ENCODE measurements around the gene ARF3. TPM values are rescaled to one million over a fixed set of nuclear protein-coding genes. Genes with fewer than 3 reads are reported as not detected.
A peak's percentile ranks its signal among the peaks of the same experiment; 100 is the strongest.

ARF3 gene
- total and polyA plus RNA-seq, 8 donors = 34.7 to 56.5 (median 42.5) TPM

DNA sequence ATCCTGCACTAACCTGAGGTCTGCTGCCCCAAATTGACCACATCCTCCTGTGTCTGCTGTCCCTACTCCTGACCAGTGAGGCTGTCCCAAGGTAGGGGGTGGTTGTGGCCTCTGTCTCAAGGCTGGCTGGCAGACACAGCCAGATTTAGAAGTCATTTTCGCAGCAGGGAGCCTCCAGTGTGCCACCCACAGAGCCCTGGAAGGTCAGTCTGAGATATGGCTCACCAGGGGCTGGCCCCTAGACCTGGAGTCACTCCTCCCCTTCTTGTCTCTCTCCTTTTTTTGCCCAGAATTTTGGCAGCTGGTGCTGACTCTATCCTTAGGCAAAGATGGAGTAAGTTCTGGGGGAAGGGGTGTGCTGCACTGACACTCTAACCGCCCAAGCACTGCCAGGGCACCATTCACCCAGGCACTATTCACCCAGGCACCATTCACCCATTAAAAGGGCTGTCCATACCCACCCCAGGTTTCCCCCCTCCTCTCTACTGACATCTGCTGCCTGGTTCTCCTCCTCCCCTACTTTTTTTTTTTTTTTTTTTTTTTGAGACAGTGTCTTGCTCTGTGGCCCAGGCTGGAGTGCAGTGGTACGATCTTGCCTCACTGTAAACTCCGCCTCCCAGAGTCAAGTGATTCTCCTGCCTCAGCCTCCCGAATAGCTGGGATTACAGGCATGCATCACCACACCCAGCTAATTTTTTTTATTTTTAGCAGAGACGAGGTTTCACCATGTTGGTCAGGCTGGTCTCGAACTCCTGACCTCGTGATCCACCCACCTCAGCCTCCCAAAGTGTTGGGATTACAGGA, 34.2 kb upstream of the ARF3 start:
- H3K27me3 ChIP-seq = peaks cover 0 to 97% (median 57%) of the 10 kb centered on the region in 3 donors
- H3K9me3 ChIP-seq = no peaks in the 10 kb centered on the region
- H3K27ac ChIP-seq = no peak overlapping the region
- TF ChIP-seq POLR2AphosphoS5 (IDR thresholded peaks at IDR 0.05) (no peak), POLR2A (IDR thresholded peaks at IDR 0.05) (no peak), EP300 (IDR thresholded peaks at IDR 0.05) (no peak), CTCF (IDR thresholded peaks at IDR 0.05) (no peak)
- H3K4me3 ChIP-seq = no peak overlapping the region
- no peak for DNase-seq
- peaks cover 0 to 16% (median 15%) of the 10 kb centered on the region in 4 donors for H3K4me1 ChIP-seq
- 62 to 69% (median 67%) methylated on average over 8 of the region's 8 CpGs for WGBS, 5 donors
- no peaks in the 10 kb centered on the region for H3K36me3 ChIP-seq
- intact Hi-C loops (cut with DNase I; ENCODE audit: low total_unique reads) = no loop called here

GRCh38 chr12:48990552-48990951, 33.3 kb upstream of the ARF3 start:
- H3K27me3 ChIP-seq = peaks cover 0 to 98% (median 63%) of the 10 kb centered on the region in 3 donors

DNA sequence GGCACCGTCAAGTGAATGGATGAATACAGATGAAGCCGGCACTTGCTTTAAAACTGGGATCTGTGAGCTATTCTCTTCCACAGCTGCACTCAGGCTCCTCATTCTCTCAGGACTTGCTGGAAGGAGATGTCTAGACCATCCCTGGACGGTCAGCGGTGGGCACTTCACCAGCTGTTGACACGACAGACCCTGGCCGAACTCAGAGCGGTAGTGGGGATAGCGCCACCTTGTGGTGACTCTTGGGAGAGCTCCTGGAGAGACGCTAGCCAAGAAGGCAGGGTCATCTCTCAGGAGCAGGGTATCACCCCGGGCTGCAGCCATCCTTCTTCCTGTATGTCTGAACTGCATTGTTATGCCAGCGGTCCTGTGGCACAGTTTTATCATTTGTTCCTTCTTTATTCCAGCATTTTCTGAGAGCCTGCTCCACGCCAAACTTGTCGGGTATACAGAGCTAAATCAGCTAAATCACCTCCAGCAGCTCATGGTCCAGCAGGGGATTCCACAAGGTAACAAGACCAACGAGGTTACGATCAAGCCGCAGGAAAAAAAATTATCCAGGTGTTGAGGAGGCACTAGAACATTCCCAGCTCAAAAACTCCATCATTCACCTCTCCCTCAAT, 30.9 kb upstream of the ARF3 start:
- Histone ChIP-seq H3K27ac (no peak overlapping the region), H3K36me3 (no peaks in the 10 kb centered on the region), H3K4me3 (no peak overlapping the region), H3K9me3 (no peaks in the 10 kb centered on the region), H3K27me3 (peaks cover 3 to 100% (median 55%) of the 10 kb centered on the region in 3 donors), H3K4me1 (peaks cover 0 to 7% (median 2%) of the 10 kb centered on the region in 4 donors)
- peak; percentile 74 to 77 for DNase-seq
- intact Hi-C loops (cut with DNase I; ENCODE audit: low total_unique reads) = no loop called here
- no peak for TF ChIP-seq POLR2A (IDR thresholded peaks at IDR 0.05)
- TF ChIP-seq POLR2AphosphoS5 (IDR thresholded peaks at IDR 0.05) = no peak
- peak in 5 of 7 experiments; percentile 50 to 84 (median 70) for TF ChIP-seq CTCF (IDR thresholded peaks at IDR 0.05)
- 25 to 28% (median 26%) methylated on average over 16 of the region's 16 CpGs for WGBS, 5 donors

More at GRCh38 chr12:48990552-48990951, 33.3 kb upstream of the ARF3 start:
- Histone ChIP-seq H3K36me3 (no peaks in the 10 kb centered on the region), H3K4me3 (no peak overlapping the region), H3K27ac (no peak overlapping the region), H3K9me3 (no peaks in the 10 kb centered on the region), H3K4me1 (peaks cover 0 to 15% (median 14%) of the 10 kb centered on the region in 4 donors)
- TF ChIP-seq CTCF (IDR thresholded peaks at IDR 0.05) (no peak), EP300 (IDR thresholded peaks at IDR 0.05) (no peak), POLR2A (IDR thresholded peaks at IDR 0.05) (no peak), POLR2AphosphoS5 (IDR thresholded peaks at IDR 0.05) (no peak)
- intact Hi-C loops (cut with DNase I; ENCODE audit: low total_unique reads) = no loop called here
- DNase-seq = no peak

DNA sequence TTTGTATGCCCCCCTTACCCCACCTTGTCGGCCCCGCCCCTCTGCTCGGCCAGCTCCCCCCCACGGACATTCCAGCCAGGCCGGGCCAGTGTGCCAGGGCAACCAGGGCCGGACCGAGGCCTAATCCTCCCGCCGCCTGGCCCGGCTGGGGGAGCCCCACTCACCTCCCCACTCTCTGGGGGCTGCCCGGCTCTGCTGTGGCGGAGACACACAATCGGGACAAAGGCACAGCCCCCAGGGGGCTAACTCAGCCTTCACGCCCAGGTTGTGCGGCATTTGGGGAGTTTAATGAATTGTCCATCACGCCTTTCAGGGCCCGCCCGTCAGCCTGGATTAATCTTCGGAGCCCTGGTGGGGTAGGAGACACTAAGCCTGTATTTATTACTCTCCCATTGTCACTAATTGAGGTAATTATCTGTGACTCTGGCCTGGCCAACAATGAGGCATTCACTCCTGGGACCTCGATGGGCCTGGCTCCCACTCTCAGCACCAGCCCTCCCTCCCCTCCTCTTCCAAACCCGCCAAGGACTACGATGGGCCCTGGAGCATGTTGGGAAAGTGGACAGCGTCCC, 29.5 kb upstream of the ARF3 start:
- H3K27me3 ChIP-seq = peaks cover 6 to 100% (median 66%) of the 10 kb centered on the region in 3 donors

More for the DNA sequence above, 29.5 kb upstream of the ARF3 start:
- Histone ChIP-seq H3K4me1 (peaks cover 0 to 7% (median 3%) of the 10 kb centered on the region in 4 donors), H3K36me3 (no peaks in the 10 kb centered on the region), H3K4me3 (no peak overlapping the region), H3K27ac (no peak overlapping the region), H3K9me3 (no peaks in the 10 kb centered on the region)
- intact Hi-C loops (cut with DNase I; ENCODE audit: low total_unique reads) = no loop called here
- DNase-seq = no peak
- 55 to 61% (median 58%) methylated on average over 19 to 23 of the region's 23 CpGs for WGBS, 5 donors
- TF ChIP-seq CTCF (IDR thresholded peaks at IDR 0.05) = no peak
- TF ChIP-seq EP300 (IDR thresholded peaks at IDR 0.05) = no peak
- no peak for TF ChIP-seq POLR2A (IDR thresholded peaks at IDR 0.05)
- TF ChIP-seq POLR2AphosphoS5 (IDR thresholded peaks at IDR 0.05) = no peak
